Measurements from ENCODE around the gene LPCAT3.

Gene LPCAT3

DNA sequence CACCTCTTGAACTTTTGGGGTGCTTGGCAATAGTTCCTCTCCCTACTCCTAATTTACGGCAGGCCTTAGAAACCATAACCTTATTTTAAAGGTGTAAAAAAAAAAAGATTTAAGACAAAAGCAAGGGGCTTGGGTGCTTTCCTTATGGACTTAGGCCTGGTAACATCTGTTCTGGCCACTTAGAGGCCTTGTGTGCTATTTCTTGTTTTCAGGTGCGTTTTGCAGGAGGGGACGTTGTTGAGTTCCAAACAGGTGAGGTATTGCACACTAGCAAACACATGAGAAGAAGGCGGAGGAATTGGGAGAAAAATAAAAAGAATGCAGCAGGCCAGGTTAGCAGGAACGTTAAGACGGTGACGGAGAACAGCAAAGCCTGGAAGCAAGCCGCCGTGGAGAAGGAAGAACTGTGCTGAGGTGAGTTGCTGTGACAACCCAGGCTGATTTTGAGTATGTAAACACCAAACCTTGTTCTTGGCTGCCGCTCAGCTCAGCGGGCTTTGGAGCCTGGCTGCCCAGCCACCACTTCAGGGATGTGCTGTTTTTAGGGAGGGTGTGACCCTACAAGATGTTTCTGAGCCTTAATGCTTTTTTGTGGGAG is 30.2 kb downstream of the LPCAT3 start:
- Histone ChIP-seq H3K4me3 (replicated peaks; ENCODE audit: low read depth, low read length) (no peak overlapping the region), H3K27me3 (replicated peaks; ENCODE audit: control insufficient read depth, insufficient read depth, low read length) (no peaks in the 10 kb centered on the region), H3K36me3 (ENCODE audit: control insufficient read depth, insufficient read depth, low read length) (peaks cover 6% of the 10 kb centered on the region)
- no peak for DNase-seq (ENCODE audit: extremely low read depth, insufficient read length)
- TF ChIP-seq CTCF (IDR thresholded peaks at IDR 0.05; ENCODE audit: insufficient read depth, low read length, poor library complexity, severe bottlenecking) = no peak

GRCh38 chr12:6982532-6982931 is 35.7 kb downstream of the LPCAT3 start:
- Histone ChIP-seq H3K4me3 (replicated peaks; ENCODE audit: low read depth, low read length) (no peak overlapping the region), H3K36me3 (ENCODE audit: control insufficient read depth, insufficient read depth, low read length) (peaks cover 27% of the 10 kb centered on the region), H3K27me3 (replicated peaks; ENCODE audit: control insufficient read depth, insufficient read depth, low read length) (no peaks in the 10 kb centered on the region)
- TF ChIP-seq CTCF (IDR thresholded peaks at IDR 0.05; ENCODE audit: insufficient read depth, low read length, poor library complexity, severe bottlenecking) = no peak
- no peak for DNase-seq (ENCODE audit: extremely low read depth, insufficient read length)

- no peak overlapping the region for H3K4me3 ChIP-seq (replicated peaks; ENCODE audit: low read depth, low read length)
- H3K36me3 ChIP-seq (ENCODE audit: control insufficient read depth, insufficient read depth, low read length) = peaks cover 34% of the 10 kb centered on the region
- H3K27me3 ChIP-seq (replicated peaks; ENCODE audit: control insufficient read depth, insufficient read depth, low read length) = no peaks in the 10 kb centered on the region
- DNase-seq (ENCODE audit: extremely low read depth, insufficient read length) = no peak
- no peak for TF ChIP-seq CTCF (IDR thresholded peaks at IDR 0.05; ENCODE audit: insufficient read depth, low read length, poor library complexity, severe bottlenecking)
These were observed 36.9 kb downstream of the LPCAT3 start for GRCh38 chr12:6981152-6982052.

- peaks cover 38% of the 10 kb centered on the region for H3K36me3 ChIP-seq (ENCODE audit: control insufficient read depth, insufficient read depth, low read length)
- no peak for TF ChIP-seq CTCF (IDR thresholded peaks at IDR 0.05; ENCODE audit: insufficient read depth, low read length, poor library complexity, severe bottlenecking)
- no peak for DNase-seq (ENCODE audit: extremely low read depth, insufficient read length)
- H3K27me3 ChIP-seq (replicated peaks; ENCODE audit: control insufficient read depth, insufficient read depth, low read length) = no peaks in the 10 kb centered on the region
- H3K4me3 ChIP-seq (replicated peaks; ENCODE audit: low read depth, low read length) = no peak overlapping the region
These were observed 37.5 kb downstream of the LPCAT3 start for GRCh38 chr12:6980740-6981139.

GRCh38 chr12:6980075-6980474 is 38.2 kb downstream of the LPCAT3 start:
- DNase-seq (ENCODE audit: extremely low read depth, insufficient read length) = no peak
- Histone ChIP-seq H3K27me3 (replicated peaks; ENCODE audit: control insufficient read depth, insufficient read depth, low read length) (no peaks in the 10 kb centered on the region), H3K4me3 (replicated peaks; ENCODE audit: low read depth, low read length) (no peak overlapping the region), H3K36me3 (ENCODE audit: control insufficient read depth, insufficient read depth, low read length) (peaks cover 44% of the 10 kb centered on the region)
- TF ChIP-seq CTCF (IDR thresholded peaks at IDR 0.05; ENCODE audit: insufficient read depth, low read length, poor library complexity, severe bottlenecking) = no peak
